ENCODE measurements around the gene EYS. TPM values are rescaled to one million over a fixed set of nuclear protein-coding genes. Genes with fewer than 3 reads are reported as not detected.

The EYS gene
- total RNA-seq, 2 donors from 2014 or later = 0.18 to 3.5 TPM

GRCh38 chr6:65199121-65199520 is 507.9 kb downstream of the EYS start:
- H3K9me3 ChIP-seq = no peaks in the 10 kb centered on the region
- no peak overlapping the region for H3K27ac ChIP-seq
- no peak for DNase-seq (ENCODE audit: low spot score)
- TF ChIP-seq CTCF (IDR thresholded peaks at IDR 0.05) (no peak), POLR2AphosphoS5 (IDR thresholded peaks at IDR 0.05) (no peak), POLR2A (IDR thresholded peaks at IDR 0.05) (no peak)
- H3K4me1 ChIP-seq (replicated peaks) = no peaks in the 10 kb centered on the region
- no peak overlapping the region for H3K4me3 ChIP-seq
- H3K36me3 ChIP-seq = no peaks in the 10 kb centered on the region
- 88% methylated on average over 3 of the region's 3 CpGs for WGBS
- intact Hi-C loops (cut with DNase I) = no loop called here
- H3K27me3 ChIP-seq (replicated peaks; ENCODE audit: insufficient read depth) = no peaks in the 10 kb centered on the region

- Histone ChIP-seq H3K9me3 (no peaks in the 10 kb centered on the region), H3K4me3 (no peak overlapping the region), H3K36me3 (no peaks in the 10 kb centered on the region), H3K27me3 (replicated peaks; ENCODE audit: insufficient read depth) (no peaks in the 10 kb centered on the region), H3K4me1 (replicated peaks) (no peaks in the 10 kb centered on the region), H3K27ac (no peak overlapping the region)
- no peak for TF ChIP-seq POLR2A (IDR thresholded peaks at IDR 0.05)
- no peak for DNase-seq (ENCODE audit: low spot score)
- WGBS = 95% methylated on average over 2 of the region's 2 CpGs
- intact Hi-C loops (cut with DNase I) = no loop called here
Observed at GRCh38 chr6:65191471-65191870, 515.6 kb downstream of the EYS start.

GRCh38 chr6:65189236-65189881 is 517.7 kb downstream of the EYS start:
- WGBS = 73% methylated on average over 5 of the region's 5 CpGs

GRCh38 chr6:65186826-65187225 is 520.2 kb downstream of the EYS start:
- no peak for TF ChIP-seq POLR2AphosphoS5 (IDR thresholded peaks at IDR 0.05)
- no peak for TF ChIP-seq CTCF (IDR thresholded peaks at IDR 0.05)
- no peak for TF ChIP-seq POLR2A (IDR thresholded peaks at IDR 0.05)
- 6% methylated on average over 1 of the region's 1 CpG for whole genome bisulfite sequencing

More at GRCh38 chr6:65189236-65189881, 517.7 kb downstream of the EYS start:
- intact Hi-C loops (cut with DNase I) = no loop called here
- no peak overlapping the region for H3K4me3 ChIP-seq
- DNase-seq (ENCODE audit: low spot score) = no peak
- no peaks in the 10 kb centered on the region for H3K36me3 ChIP-seq
- H3K27ac ChIP-seq = no peak overlapping the region
- no peaks in the 10 kb centered on the region for H3K27me3 ChIP-seq (replicated peaks; ENCODE audit: insufficient read depth)
- no peaks in the 10 kb centered on the region for H3K9me3 ChIP-seq
- TF ChIP-seq POLR2AphosphoS5 (IDR thresholded peaks at IDR 0.05) (no peak), POLR2A (IDR thresholded peaks at IDR 0.05) (no peak), CTCF (IDR thresholded peaks at IDR 0.05) (no peak)
- H3K4me1 ChIP-seq (replicated peaks) = no peaks in the 10 kb centered on the region

GRCh38 chr6:65182681-65183080 is 524.3 kb downstream of the EYS start:
- TF ChIP-seq POLR2A (IDR thresholded peaks at IDR 0.05) = no peak
- no peak for TF ChIP-seq CTCF (IDR thresholded peaks at IDR 0.05)
- TF ChIP-seq POLR2AphosphoS5 (IDR thresholded peaks at IDR 0.05) = no peak
- Histone ChIP-seq H3K27ac (no peak overlapping the region), H3K4me3 (no peak overlapping the region), H3K4me1 (replicated peaks) (no peaks in the 10 kb centered on the region), H3K27me3 (replicated peaks; ENCODE audit: insufficient read depth) (no peaks in the 10 kb centered on the region), H3K9me3 (no peaks in the 10 kb centered on the region), H3K36me3 (no peaks in the 10 kb centered on the region)
- intact Hi-C loops (cut with DNase I) = no loop called here
- DNase-seq (ENCODE audit: low spot score) = no peak
- 82% methylated on average over 2 of the region's 2 CpGs for WGBS

More at GRCh38 chr6:65186826-65187225, 520.2 kb downstream of the EYS start:
- Histone ChIP-seq H3K4me1 (replicated peaks) (no peaks in the 10 kb centered on the region), H3K36me3 (no peaks in the 10 kb centered on the region), H3K9me3 (no peaks in the 10 kb centered on the region), H3K27ac (no peak overlapping the region), H3K27me3 (replicated peaks; ENCODE audit: insufficient read depth) (no peaks in the 10 kb centered on the region), H3K4me3 (no peak overlapping the region)
- intact Hi-C loops (cut with DNase I) = no loop called here
- no peak for DNase-seq (ENCODE audit: low spot score)
